Astrocyte (in vitro differentiated cells and primary cell): ENCODE results near the gene RIT2. TPM values are rescaled to one million over a fixed set of nuclear protein-coding genes. Genes with fewer than 3 reads are reported as not detected.

Experiments used
- DNase-seq: peaks from one replicate; pipeline ENCODE4 v3.0.0-alpha.2; 2010; ENCODE audit warnings: low read depth
- FAIRE-seq: peaks from 2 replicates; lab custom pipeline; 2011; peaks lifted over from hg19 to GRCh38; lab: Jason Lieb, UNC
- H2AFZ ChIP-seq: 2 replicates; pipeline ENCODE4 v1.6.0; 2012; ENCODE audit warnings: low read depth, low read length, inconsistent platforms
- H3K27ac ChIP-seq: 2 replicates; pipeline ENCODE4 v1.5.1; 2011; ENCODE audit warnings: low read depth, low read length, inconsistent platforms
- H3K27me3 ChIP-seq: 2 replicates; pipeline ENCODE4 v1.6.0; 2011; ENCODE audit warnings: low read length, inconsistent platforms; ENCODE audit not compliant: insufficient read depth
- H3K36me3 ChIP-seq: 2 replicates; pipeline ENCODE4 v1.5.1; 2011; ENCODE audit warnings: low read length, inconsistent platforms; ENCODE audit not compliant: insufficient read depth
- H3K4me1 ChIP-seq: 2 replicates; pipeline ENCODE4 v1.5.1; 2011; ENCODE audit warnings: low read length, inconsistent platforms; ENCODE audit not compliant: insufficient read depth
- H3K4me2 ChIP-seq: 2 replicates; pipeline ENCODE4 v1.6.0; 2012; ENCODE audit warnings: low read length, inconsistent platforms
- H3K4me3 ChIP-seq: 2 replicates; pipeline ENCODE4 v1.5.1; 2011; ENCODE audit warnings: low read depth, mild to moderate bottlenecking, low read length, inconsistent platforms; ENCODE audit not compliant: insufficient read depth
- H3K79me2 ChIP-seq: 2 replicates; pipeline ENCODE4 v1.6.0; 2012; ENCODE audit warnings: mild to moderate bottlenecking, low read length, inconsistent platforms; ENCODE audit not compliant: insufficient read depth
- H3K9ac ChIP-seq: 2 replicates; pipeline ENCODE4 v1.6.0; 2012; ENCODE audit warnings: mild to moderate bottlenecking, low read length, inconsistent platforms
- H3K9me3 ChIP-seq: 2 replicates; pipeline ENCODE4 v1.5.1; 2012; ENCODE audit warnings: low read depth, mild to moderate bottlenecking, low read length, inconsistent platforms; ENCODE audit not compliant: insufficient read depth
- H4K20me1 ChIP-seq: 2 replicates; pipeline ENCODE4 v1.6.0; 2012; ENCODE audit warnings: low read length, inconsistent platforms; ENCODE audit not compliant: insufficient read depth
- H3K27ac Mint-ChIP-seq: one replicate; pipeline ENCODE4 v1.8.0; 2021; ENCODE audit warnings: mild to moderate bottlenecking, mixed read lengths; ENCODE audit not compliant: unreplicated experiment
- H3K27me3 Mint-ChIP-seq: one replicate; pipeline ENCODE4 v1.8.0; 2021; ENCODE audit warnings: low read depth, mixed read lengths; ENCODE audit not compliant: unreplicated experiment
- H3K36me3 Mint-ChIP-seq: one replicate; pipeline ENCODE4 v1.8.0; 2021; ENCODE audit warnings: low read depth, mixed read lengths; ENCODE audit not compliant: unreplicated experiment
- H3K4me1 Mint-ChIP-seq: one replicate; pipeline ENCODE4 v1.8.0; 2021; ENCODE audit warnings: low read depth, mixed read lengths; ENCODE audit not compliant: unreplicated experiment
- H3K4me3 Mint-ChIP-seq: one replicate; pipeline ENCODE4 v1.8.0; 2021; ENCODE audit warnings: mild to moderate bottlenecking, moderate library complexity, mixed read lengths; ENCODE audit not compliant: unreplicated experiment
- H3K9me3 Mint-ChIP-seq: one replicate; pipeline ENCODE4 v1.8.0; 2021; ENCODE audit warnings: mild to moderate bottlenecking, mixed read lengths; ENCODE audit not compliant: unreplicated experiment
- CTCF ChIP-seq: IDR thresholded peaks from 2 replicates; pipeline ENCODE4 v1.5.1; 2011; ENCODE audit warnings: low read depth, mild to moderate bottlenecking, inconsistent platforms, low read length, moderate library complexity; ENCODE audit not compliant: insufficient read depth
- EZH2 ChIP-seq: IDR thresholded peaks from 2 replicates; pipeline ENCODE4 v1.6.1; 2012; ENCODE audit warnings: mild to moderate bottlenecking, low read length, inconsistent platforms; ENCODE audit not compliant: insufficient read depth
- total RNA-seq: library from RNA; stranded (reverse); gene quantifications from 2 replicates; pipeline ENCODE4 v1.2.1, GENCODE V29; 2021

The RIT2 gene
- total RNA-seq, 1 donor from 2014 or later = not detected

DNA sequence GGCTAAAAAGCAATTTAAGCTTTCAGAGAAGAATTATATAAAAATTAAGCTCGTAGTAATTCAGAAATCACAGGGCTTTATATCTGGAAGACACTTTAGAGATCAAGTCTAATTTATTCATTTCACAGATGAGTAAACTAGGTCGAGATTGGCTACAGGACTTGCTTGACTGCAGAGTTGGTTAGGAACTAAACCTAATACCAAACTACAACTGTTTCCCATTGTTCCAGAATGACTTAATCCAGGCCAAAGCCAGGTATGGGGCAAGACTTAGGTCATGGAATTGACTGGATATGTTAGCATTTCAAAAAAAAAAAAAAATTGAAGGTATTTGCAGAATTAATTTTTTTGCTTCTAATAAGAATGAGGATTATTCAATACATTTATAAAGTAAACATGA is 146.1 kb downstream of the RIT2 start:
- no peak for FAIRE-seq
- TF ChIP-seq EZH2 = no peak
- TF ChIP-seq CTCF = no peak
- H3K4me3 ChIP-seq = no peak overlapping the region
- no peak overlapping the region for H3K27ac ChIP-seq
- no peaks in the 10 kb centered on the region for H3K36me3 ChIP-seq
- no peak overlapping the region for H3K9ac ChIP-seq
- no peaks in the 10 kb centered on the region for H3K4me1 Mint-ChIP-seq
- no peaks in the 10 kb centered on the region for H3K27me3 Mint-ChIP-seq
- no peaks in the 10 kb centered on the region for H3K36me3 Mint-ChIP-seq
- H2AFZ ChIP-seq = no peak overlapping the region
- no peak for DNase-seq
- no peaks in the 10 kb centered on the region for H3K27me3 ChIP-seq
- H3K79me2 ChIP-seq = no peaks in the 10 kb centered on the region
- H3K4me2 ChIP-seq = no peak overlapping the region
- no peaks in the 10 kb centered on the region for H4K20me1 ChIP-seq
- H3K9me3 ChIP-seq = no peaks in the 10 kb centered on the region
- no peaks in the 10 kb centered on the region for H3K9me3 Mint-ChIP-seq
- H3K4me3 Mint-ChIP-seq = no peak overlapping the region
- no peak overlapping the region for H3K27ac Mint-ChIP-seq
- no peaks in the 10 kb centered on the region for H3K4me1 ChIP-seq

DNA sequence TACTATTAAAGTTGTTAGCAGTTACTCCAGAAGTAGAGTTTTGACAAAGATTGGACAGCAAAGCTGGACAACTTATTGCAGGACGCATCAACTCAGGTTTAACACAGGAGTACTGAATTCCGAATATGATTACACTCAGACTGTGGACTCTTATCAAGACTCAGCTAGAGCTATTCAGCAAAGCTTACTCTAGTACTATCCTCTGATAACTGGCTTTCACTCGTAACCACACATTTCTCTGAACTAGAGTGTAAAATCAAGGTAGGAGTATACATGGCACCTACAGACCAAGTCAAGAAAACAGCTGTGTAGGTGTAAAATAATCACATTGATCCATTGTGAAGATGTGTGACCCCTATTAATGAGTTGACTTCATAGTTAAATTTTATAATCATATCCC is 154.2 kb downstream of the RIT2 start:
- Histone ChIP-seq H3K27me3 (no peaks in the 10 kb centered on the region), H2AFZ (no peak overlapping the region), H3K27ac (no peak overlapping the region), H3K9ac (no peak overlapping the region), H3K9me3 (no peaks in the 10 kb centered on the region), H4K20me1 (no peaks in the 10 kb centered on the region), H3K4me3 (no peak overlapping the region), H3K4me2 (no peak overlapping the region), H3K36me3 (no peaks in the 10 kb centered on the region), H3K4me1 (no peaks in the 10 kb centered on the region), H3K79me2 (no peaks in the 10 kb centered on the region)
- FAIRE-seq = no peak
- Mint-ChIP-seq H3K4me1 (no peaks in the 10 kb centered on the region), H3K27me3 (no peaks in the 10 kb centered on the region), H3K27ac (no peak overlapping the region), H3K9me3 (no peaks in the 10 kb centered on the region), H3K36me3 (no peaks in the 10 kb centered on the region), H3K4me3 (no peak overlapping the region)
- TF ChIP-seq EZH2 (no peak), CTCF (no peak)
- DNase-seq = no peak

DNA sequence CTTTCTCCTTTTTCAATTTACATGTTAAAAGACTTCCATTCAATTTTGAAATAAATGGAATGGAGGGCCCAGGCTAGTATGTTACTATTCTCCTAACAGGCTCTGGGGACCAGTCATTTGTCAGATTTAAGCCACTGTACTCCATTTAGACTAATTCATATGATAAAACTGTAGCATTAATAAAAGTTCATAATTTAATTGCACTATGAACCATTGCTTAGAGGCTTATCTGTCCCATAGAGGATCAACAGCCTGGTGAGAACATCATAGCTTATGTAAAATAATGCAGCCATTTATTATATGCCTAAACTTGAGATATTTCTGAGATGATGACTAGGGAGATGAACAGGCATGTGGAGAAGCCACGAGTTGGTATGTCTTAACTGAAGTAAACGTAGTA is 156.0 kb downstream of the RIT2 start:
- TF ChIP-seq EZH2 (no peak), CTCF (no peak)
- Histone ChIP-seq H2AFZ (no peak overlapping the region), H3K4me2 (no peak overlapping the region), H4K20me1 (no peaks in the 10 kb centered on the region), H3K27ac (no peak overlapping the region), H3K9ac (no peak overlapping the region), H3K9me3 (no peaks in the 10 kb centered on the region), H3K27me3 (no peaks in the 10 kb centered on the region), H3K4me3 (no peak overlapping the region), H3K4me1 (no peaks in the 10 kb centered on the region), H3K79me2 (no peaks in the 10 kb centered on the region), H3K36me3 (no peaks in the 10 kb centered on the region)
- FAIRE-seq = no peak
- Mint-ChIP-seq H3K4me3 (no peak overlapping the region), H3K27me3 (no peaks in the 10 kb centered on the region), H3K27ac (no peak overlapping the region), H3K4me1 (no peaks in the 10 kb centered on the region), H3K9me3 (no peaks in the 10 kb centered on the region), H3K36me3 (no peaks in the 10 kb centered on the region)
- no peak for DNase-seq
